CD4-positive, alpha-beta T cell treated with Interleukin-15 for 1 hour (primary cell): Measurements from ENCODE around the gene CTNNB1.

ENCODE experiments used
- DNase-seq: peaks from one replicate; pipeline ENCODE4 v3.0.0-alpha.2; 2020

Gene CTNNB1

GRCh38 chr3:41220906-41221677 lies 21.8 kb downstream of the CTNNB1 start:
- no peak for DNase-seq

- DNase-seq, result no peak
Measured at GRCh38 chr3:41222012-41222411, 22.7 kb downstream of the CTNNB1 start.

- DNase-seq, result no peak
Measured at GRCh38 chr3:41222501-41222900, 23.2 kb downstream of the CTNNB1 start.

GRCh38 chr3:41223078-41223477 lies 23.8 kb downstream of the CTNNB1 start:
- no peak for DNase-seq

GRCh38 chr3:41223691-41224090 lies 24.4 kb downstream of the CTNNB1 start:
- no peak for DNase-seq

GRCh38 chr3:41224120-41224806 lies 25.0 kb downstream of the CTNNB1 start:
- DNase-seq, result no peak

GRCh38 chr3:41234823-41235721 lies 35.8 kb downstream of the CTNNB1 start:
- no peak for DNase-seq

GRCh38 chr3:41236228-41236627 lies 36.9 kb downstream of the CTNNB1 start:
- DNase-seq, result no peak

GRCh38 chr3:41237907-41238306 lies 38.6 kb downstream of the CTNNB1 start:
- DNase-seq, result no peak

GRCh38 chr3:41239587-41239986 lies 40.3 kb downstream of the CTNNB1 start:
- DNase-seq, result no peak

- no peak for DNase-seq
Measured at GRCh38 chr3:41241161-41241560, 41.9 kb downstream of the CTNNB1 start.

- no peak for DNase-seq
Measured at GRCh38 chr3:41241800-41242571, 42.7 kb downstream of the CTNNB1 start.

GRCh38 chr3:41243183-41243582 lies 43.9 kb downstream of the CTNNB1 start:
- DNase-seq, result no peak

GRCh38 chr3:41244620-41245336 lies 45.5 kb downstream of the CTNNB1 start:
- no peak for DNase-seq

- DNase-seq, result no peak
Measured at GRCh38 chr3:41247055-41248004, 48.0 kb downstream of the CTNNB1 start.

GRCh38 chr3:41248525-41248924 lies 49.2 kb downstream of the CTNNB1 start:
- no peak for DNase-seq

- DNase-seq, result no peak
Measured at GRCh38 chr3:41249318-41249717, 50.0 kb downstream of the CTNNB1 start.

GRCh38 chr3:41250825-41251224 lies 51.5 kb downstream of the CTNNB1 start:
- DNase-seq, result no peak

- no peak for DNase-seq
Measured at GRCh38 chr3:41251593-41251992, 52.3 kb downstream of the CTNNB1 start.

GRCh38 chr3:41258239-41258800 lies 59.0 kb downstream of the CTNNB1 start:
- no peak for DNase-seq
